HG02798 (cell line): Measurements from ENCODE around the gene TUBB3.
"Not testable (repeated sequence)": the region's sequence is repeated elsewhere in the genome, so short reads cannot be mapped to it uniquely, and the experiment has no call there.

Experiments
- ATAC-seq: cut with Tn5 transposase; IDR thresholded peaks from one replicate; pipeline ENCODE4 v1.9.1; 2021; ENCODE audit warnings: mild to moderate bottlenecking; ENCODE audit not compliant: unreplicated experiment, poor library complexity

The TUBB3 gene

DNA sequence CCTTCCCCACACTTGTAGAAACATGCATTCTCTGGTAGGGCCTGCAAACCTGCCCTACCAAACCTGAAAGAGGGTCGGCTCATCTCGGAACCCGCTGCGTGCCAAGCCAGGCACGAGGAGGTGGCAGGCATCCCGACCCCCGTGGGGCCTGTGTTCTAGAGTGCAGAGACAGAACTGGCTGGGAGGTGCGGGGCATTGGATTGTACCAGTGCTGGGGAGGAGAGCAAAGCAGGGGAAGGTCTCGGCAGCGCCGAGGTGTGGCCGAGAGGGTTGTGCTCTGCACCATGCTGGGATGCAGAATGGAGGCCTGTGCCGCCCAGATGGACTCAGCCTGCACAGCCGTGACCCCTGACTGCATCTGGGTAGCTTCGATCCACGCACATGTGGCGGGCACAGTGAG is 22.3 kb upstream of the TUBB3 start:
- no peak for ATAC-seq

- ATAC-seq = no peak
These were observed 20.2 kb upstream of the TUBB3 start for GRCh38 chr16:89902980-89903379.

GRCh38 chr16:89903908-89904515 is 19.1 kb upstream of the TUBB3 start:
- ATAC-seq = no peak

DNA sequence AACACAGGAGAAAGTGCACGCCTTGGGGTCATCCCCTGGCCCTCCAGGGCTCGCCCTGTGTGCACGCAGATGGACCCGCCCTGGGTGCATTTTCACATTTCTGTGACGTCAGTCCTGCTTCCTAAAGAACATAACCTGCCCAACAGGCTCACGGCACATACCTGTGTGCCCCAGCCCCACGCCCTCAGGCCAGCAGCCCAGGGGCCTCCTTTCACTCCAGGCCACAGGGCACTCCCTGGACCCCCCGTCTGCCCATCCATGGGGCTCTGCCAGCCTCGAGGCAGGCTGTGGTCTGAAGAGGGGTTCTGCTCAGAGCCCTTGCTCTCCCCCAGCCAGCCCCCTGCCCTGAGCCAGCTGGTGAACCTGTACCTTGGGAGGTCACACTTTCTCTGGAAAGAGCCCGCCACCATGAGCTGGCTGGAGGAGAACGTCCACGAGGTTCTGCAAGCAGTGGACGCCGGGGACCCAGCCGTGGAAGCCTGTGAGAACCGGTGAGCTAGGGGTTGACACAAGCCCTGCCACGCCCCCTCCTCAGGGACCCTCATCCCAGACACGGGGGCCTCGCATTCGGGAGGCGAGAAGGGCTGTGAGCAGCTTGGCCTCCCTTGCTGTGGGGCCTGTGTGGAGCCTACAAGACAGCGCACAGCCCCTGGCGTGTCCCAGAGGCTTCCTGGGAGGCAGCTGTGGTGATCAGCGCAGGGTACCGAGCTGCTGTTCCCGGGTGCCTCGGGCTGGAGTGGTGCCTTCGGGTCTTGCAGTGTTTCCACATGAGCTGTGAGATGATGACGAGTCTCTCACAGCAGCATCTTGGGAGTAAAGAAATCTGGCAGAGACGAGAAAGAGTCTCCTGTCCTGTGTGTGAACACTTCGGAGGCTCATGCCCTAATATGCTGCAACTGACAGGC is 18.3 kb upstream of the TUBB3 start:
- no peak for ATAC-seq

GRCh38 chr16:89905511-89906139 is 17.5 kb upstream of the TUBB3 start:
- no peak for ATAC-seq

- no peak for ATAC-seq
These were observed 16.8 kb upstream of the TUBB3 start for GRCh38 chr16:89906140-89907025.

- no peak for ATAC-seq
These were observed 15.9 kb upstream of the TUBB3 start for GRCh38 chr16:89907055-89907814.

GRCh38 chr16:89908236-89908635 is 14.9 kb upstream of the TUBB3 start:
- ATAC-seq = no peak

DNA sequence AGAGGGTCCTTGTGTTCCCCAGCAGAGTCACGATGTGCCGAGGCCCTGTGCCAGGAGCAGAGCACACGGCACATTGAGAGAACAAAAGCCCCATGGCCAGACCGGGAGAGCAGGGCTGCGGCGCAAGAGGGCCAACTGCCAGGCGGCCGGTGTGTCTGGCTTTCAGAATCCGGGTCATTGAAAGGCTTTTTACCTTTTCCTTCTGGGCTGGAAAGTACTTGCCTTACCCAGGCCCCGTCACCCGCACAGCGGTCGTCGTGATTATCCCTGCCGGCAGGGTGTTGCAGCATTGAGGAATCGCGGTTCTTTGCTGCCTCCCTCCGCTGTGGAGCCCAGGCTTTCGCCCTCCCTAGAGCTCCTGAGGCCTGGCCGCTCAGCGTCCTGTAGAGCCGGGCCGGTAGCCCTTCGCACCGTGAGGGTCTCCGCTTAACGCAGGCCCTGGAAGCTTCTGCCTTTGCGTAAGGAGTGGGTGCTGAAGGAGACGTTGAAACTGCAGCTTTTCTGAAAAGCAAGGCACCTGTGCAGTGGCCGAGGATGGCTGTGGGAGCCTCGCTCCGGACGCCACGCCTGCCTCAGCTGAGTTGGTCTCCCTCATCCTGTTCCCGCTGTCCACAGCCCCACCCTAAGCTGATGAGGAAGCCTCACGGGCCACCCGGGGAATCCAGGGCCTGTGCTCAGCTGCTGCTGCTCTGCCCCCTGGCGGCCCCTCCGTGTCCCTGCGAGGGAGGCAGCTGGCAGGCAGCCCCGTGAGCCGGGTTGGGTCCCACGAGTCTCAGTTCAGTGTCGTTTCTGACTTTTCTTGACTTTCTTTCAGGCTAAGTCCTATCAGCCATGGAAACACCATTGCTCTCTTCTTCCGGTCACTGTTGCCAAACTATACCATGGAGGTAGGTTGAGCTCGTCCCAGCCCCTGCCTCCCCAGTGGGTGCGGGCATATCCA is 13.1 kb upstream of the TUBB3 start:
- no peak for ATAC-seq

GRCh38 chr16:89910717-89911354 is 12.3 kb upstream of the TUBB3 start:
- ATAC-seq = no peak

- ATAC-seq = no peak
These were observed 11.8 kb upstream of the TUBB3 start for GRCh38 chr16:89911375-89911774.

DNA sequence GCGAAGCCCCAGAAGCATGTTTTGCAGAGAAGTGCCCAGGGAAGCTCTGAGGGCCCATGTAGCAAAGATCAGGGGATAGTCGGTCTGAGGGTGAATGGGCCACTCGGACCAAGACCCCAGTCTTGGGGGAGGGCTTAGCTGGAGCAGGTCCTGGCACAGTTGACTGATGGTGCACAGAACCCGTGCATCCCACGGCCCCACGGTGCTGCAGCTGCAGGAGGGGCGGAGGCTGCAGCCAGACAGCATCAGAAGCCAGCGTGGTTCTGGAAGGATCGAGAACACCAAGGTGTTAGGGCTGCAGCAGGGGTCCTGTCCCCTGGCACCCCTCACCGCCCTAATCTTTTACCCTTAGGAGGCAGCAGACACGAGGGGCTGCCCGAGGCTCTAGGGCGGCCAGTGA is 11.0 kb upstream of the TUBB3 start:
- ATAC-seq = no peak

GRCh38 chr16:89912627-89913026 is 10.5 kb upstream of the TUBB3 start:
- no peak for ATAC-seq

GRCh38 chr16:89913408-89914387 is 9.4 kb upstream of the TUBB3 start:
- no peak for ATAC-seq

DNA sequence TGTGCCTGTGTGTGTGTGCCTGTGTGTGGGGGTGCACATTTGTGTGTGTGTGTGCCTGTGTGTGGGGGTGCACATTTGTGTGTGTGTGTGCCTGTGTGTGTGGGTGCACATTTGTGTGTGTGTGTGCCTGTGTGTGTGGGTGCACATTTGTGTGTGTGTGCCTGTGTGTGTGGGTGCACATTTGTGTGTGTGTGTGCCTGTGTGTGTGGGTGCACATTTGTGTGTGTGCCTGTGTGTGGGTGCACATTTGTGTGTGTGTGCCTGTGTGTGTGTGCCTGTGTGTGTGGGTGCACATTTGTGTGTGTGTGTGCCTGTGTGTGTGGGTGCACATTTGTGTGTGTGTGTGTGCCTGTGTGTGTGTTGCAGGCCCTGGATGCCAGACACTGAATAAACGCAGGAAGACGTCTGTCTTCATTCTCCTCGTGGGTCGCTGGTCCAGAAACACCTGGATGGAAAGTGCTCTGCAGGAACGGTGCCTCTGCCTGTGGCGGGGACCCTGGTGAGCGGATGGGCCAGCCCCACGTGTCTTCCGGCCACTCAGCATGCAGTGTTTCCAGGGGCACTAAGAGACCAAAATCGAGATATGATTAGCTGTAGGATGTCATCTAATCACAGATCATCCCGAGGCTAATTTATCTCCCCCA is 8.4 kb upstream of the TUBB3 start:
- ATAC-seq = not testable (repeated sequence)
